ENCODE measurements around the gene DIP2C.

Gene DIP2C

GRCh38 chr10:565146-565545, 124.3 kb downstream of the DIP2C start:
- no peak for TF ChIP-seq CTCF (IDR thresholded peaks at IDR 0.05)

GRCh38 chr10:563827-564226, 125.6 kb downstream of the DIP2C start:
- TF ChIP-seq CTCF (IDR thresholded peaks at IDR 0.05), result no peak

- no peak for TF ChIP-seq CTCF (IDR thresholded peaks at IDR 0.05)
These were observed 127.3 kb downstream of the DIP2C start for GRCh38 chr10:562142-562541.

GRCh38 chr10:561721-562120, 127.7 kb downstream of the DIP2C start:
- no peak for TF ChIP-seq CTCF (IDR thresholded peaks at IDR 0.05)

- TF ChIP-seq CTCF (IDR thresholded peaks at IDR 0.05), result no peak
These were observed 129.0 kb downstream of the DIP2C start for GRCh38 chr10:560314-560992.

- no peak for TF ChIP-seq CTCF (IDR thresholded peaks at IDR 0.05)
These were observed 129.8 kb downstream of the DIP2C start for GRCh38 chr10:559767-560047.

- TF ChIP-seq CTCF (IDR thresholded peaks at IDR 0.05), result no peak
These were observed 130.3 kb downstream of the DIP2C start for GRCh38 chr10:558891-559766.

Data from LNCAP (cell line).